GM23248 (cell line): ENCODE results near the gene LTBP4.

ENCODE experiments used
- EZH2 ChIP-seq: fragments of 200-600 bp; sonication (generic); IDR thresholded peaks from 2 replicates; pipeline ENCODE4 v1.6.1; 2018; ENCODE audit warnings: antibody characterized with exemption, mild to moderate bottlenecking; ENCODE audit not compliant: insufficient read depth, poor library complexity, severe bottlenecking
- EZH2phosphoT487 ChIP-seq: fragments of 200-600 bp; sonication (generic); IDR thresholded peaks from 2 replicates; pipeline ENCODE4 v1.6.1; 2018; ENCODE audit warnings: antibody characterized with exemption, moderate library complexity, mild to moderate bottlenecking, low read depth; ENCODE audit not compliant: insufficient read depth

DNA sequence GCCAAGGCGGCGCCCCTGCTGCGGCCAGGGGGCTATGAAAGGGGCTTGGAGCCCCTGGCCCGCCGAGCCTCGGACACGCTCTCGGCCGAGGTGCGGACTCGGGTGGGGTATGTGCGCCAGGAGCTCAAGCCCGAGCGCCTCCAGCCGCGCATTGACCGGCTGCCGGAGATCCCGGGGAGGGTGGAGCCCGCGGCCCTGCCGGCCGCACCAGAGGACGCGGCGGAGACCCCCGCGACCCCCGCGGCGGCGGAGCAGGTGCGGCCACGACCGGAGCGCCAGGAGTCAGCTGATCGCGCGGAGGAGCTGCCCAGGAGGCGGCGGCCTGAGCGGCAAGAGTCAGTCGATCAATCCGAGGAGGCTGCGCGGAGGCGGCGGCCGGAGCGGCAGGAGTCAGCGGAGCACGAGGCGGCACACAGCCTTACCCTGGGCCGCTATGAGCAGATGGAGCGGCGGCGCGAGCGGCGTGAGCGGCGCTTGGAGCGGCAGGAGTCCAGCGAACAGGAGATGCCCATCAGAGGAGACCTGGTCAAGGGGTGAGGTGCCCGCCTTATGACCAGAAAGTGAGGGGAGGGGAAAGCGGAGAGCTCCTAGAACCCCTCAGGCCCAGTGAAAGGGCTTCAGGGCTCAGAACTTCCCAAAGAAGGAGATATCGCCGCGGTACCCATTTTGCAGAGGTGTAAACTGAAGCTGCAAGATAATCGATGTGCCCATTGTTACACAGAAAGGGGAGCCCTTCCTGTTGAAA, 33.2 kb upstream of the LTBP4 start:
- TF ChIP-seq EZH2: no peak
- no peak for TF ChIP-seq EZH2phosphoT487
